DND-41 (cell line): Measurements from ENCODE around the gene FAM227B.

Experiments used
- CTCF ChIP-seq: IDR thresholded peaks from 2 replicates; pipeline ENCODE4 v1.5.1; 2012; ENCODE audit warnings: borderline replicate concordance, low read length, moderate library complexity, mild to moderate bottlenecking; ENCODE audit not compliant: poor library complexity, severe bottlenecking; ENCODE audit errors: extremely low read depth
- EZH2 ChIP-seq: IDR thresholded peaks from 3 replicates; pipeline ENCODE4 v1.6.1; 2012; ENCODE audit warnings: borderline replicate concordance, low read depth, mild to moderate bottlenecking, moderate library complexity, low read length, inconsistent platforms; ENCODE audit not compliant: severe bottlenecking

DNA sequence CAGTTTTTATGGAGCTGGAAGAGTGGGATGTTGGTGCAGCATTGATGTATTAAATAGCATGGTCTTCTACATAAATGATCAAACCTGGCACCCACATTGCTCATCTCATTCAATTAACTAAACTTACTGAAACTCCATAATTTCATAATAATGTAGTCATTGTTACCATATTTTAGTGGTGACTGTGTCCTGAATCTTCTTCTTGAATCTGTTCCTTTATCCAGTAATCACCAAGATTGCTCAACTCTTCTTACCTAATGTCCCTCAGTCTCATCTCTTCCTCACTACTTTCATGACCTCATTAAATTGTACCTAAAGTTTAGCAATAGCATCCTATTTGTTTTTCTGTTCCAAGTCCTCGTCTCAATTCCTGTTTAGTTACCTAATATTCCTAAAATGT, 127.8 kb downstream of the FAM227B start:
- TF ChIP-seq CTCF, result no peak
- TF ChIP-seq EZH2, result no peak
